Uterus (tissue), 4 donors: Measurements from ENCODE around the gene C19orf47. TPM values are rescaled to one million over a fixed set of nuclear protein-coding genes. Genes with fewer than 3 reads are reported as not detected.

Experiments
- DNase-seq, 2 donors: peaks; one replicate each; pipeline ENCODE4 v3.0.0-alpha.2; 2019 to 2020
- H3K27ac ChIP-seq, 2 donors: fragments of 200-600 bp; sonication (generic); 1 replicate in 1 of 2; 2 replicates in 1 of 2; pipeline ENCODE4 v1.5.1; 2016 to 2018
- H3K27me3 ChIP-seq, 2 donors: fragments of 200-600 bp; sonication (generic); one replicate each; pipeline ENCODE4 v1.5.1; 2018 to 2019; ENCODE audit warnings: control low read depth in 1 of 2
- H3K36me3 ChIP-seq, 2 donors: fragments of 200-600 bp; sonication (generic); one replicate each; pipeline ENCODE4 v1.5.1; 2019; ENCODE audit warnings: control low read depth in 1 of 2
- H3K4me1 ChIP-seq, 2 donors: fragments of 200-600 bp; sonication (generic); one replicate each; pipeline ENCODE4 v1.5.1; 2018 to 2019; ENCODE audit warnings: control low read depth in 1 of 2
- H3K4me3 ChIP-seq, 2 donors: fragments of 200-600 bp; sonication (generic); 1 replicate in 1 of 2; 2 replicates in 1 of 2; pipeline ENCODE4 v1.5.1; 2018 to 2019; ENCODE audit warnings: mild to moderate bottlenecking in 1 of 2
- H3K9me3 ChIP-seq, 2 donors: fragments of 200-600 bp; sonication (generic); one replicate each; pipeline ENCODE4 v1.5.1; 2019; ENCODE audit warnings: control low read depth in 1 of 2
- POLR2A ChIP-seq, 2 donors: fragments of 450-650 bp; IDR thresholded peaks; one replicate each; pipeline ENCODE4 v1.6.1; 2016; ENCODE audit warnings: antibody characterized with exemption in 2 of 2, mild to moderate bottlenecking in 1 of 2, moderate library complexity in 1 of 2
- intact Hi-C: fragments of 100-400 bp; cut with DNase I; formaldehyde crosslinking; loops from one replicate; pipeline ENCODE4 v1.15.1; 2023; ENCODE audit warnings: low total_unique reads
- total RNA-seq, 4 donors: library from RNA; depleted of rRNA in 3 of 4; stranded (reverse); fragments of >200 nt in 3 of 4; gene quantifications; one replicate each; pipeline versions ENCODE4 v1.1.0 to v1.2.4, GENCODE V29; 2014 to 2023
- TF ChIP-seq, protein P1 (sequence below), 4 experiments: fragments of 200-600 bp in 2 of 4; fragments of 450-650 bp in 2 of 4; sonication (generic) in 2 of 4; IDR thresholded peaks; one replicate each; pipeline ENCODE4 v1.5.1; 2016 to 2019; ENCODE audit warnings: antibody characterized with exemption in 4 of 4, mild to moderate bottlenecking in 2 of 4, moderate library complexity in 1 of 4
- donor health status: DM: yes; HTN: yes; CAD: no.

Gene C19orf47
- total RNA-seq, 4 donors from 2014 or later = 7.1 to 21.2 (median 13.3) TPM

DNA sequence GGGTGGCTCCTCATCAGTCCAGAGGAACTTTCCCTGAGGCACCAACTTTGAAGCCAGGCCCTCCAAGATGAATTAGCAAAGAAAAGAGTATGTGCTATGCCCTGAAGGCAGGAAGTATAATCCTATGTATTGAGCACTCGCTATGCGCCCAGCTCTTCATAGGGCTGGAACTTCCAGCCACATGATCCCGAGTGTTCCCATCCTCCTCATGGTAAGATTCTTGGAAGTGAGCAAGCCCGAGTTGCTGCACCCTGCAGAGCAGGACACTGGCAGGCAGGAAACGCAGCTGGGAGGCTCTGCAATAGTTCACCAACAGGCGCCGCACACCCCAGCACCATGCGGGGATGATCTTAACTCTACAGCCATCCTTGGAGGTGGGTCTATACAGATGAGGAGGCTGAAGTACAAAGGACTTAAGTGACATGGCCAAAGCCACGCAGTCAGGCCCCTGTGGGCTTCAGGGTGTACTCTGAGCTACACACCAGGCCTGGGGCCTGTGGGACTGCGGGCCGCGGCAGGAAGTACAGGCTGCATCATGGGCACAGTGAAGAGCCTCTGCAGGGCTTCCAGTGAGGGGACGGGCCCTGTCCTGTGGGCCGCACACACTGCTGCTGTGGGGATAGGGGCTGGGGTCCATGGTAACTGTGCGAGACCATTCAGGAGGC, 25.1 kb downstream of the C19orf47 start:
- H3K27ac ChIP-seq = no peak overlapping the region
- TF ChIP-seq, protein P1, sequence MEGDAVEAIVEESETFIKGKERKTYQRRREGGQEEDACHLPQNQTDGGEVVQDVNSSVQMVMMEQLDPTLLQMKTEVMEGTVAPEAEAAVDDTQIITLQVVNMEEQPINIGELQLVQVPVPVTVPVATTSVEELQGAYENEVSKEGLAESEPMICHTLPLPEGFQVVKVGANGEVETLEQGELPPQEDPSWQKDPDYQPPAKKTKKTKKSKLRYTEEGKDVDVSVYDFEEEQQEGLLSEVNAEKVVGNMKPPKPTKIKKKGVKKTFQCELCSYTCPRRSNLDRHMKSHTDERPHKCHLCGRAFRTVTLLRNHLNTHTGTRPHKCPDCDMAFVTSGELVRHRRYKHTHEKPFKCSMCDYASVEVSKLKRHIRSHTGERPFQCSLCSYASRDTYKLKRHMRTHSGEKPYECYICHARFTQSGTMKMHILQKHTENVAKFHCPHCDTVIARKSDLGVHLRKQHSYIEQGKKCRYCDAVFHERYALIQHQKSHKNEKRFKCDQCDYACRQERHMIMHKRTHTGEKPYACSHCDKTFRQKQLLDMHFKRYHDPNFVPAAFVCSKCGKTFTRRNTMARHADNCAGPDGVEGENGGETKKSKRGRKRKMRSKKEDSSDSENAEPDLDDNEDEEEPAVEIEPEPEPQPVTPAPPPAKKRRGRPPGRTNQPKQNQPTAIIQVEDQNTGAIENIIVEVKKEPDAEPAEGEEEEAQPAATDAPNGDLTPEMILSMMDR (IDR thresholded peaks at IDR 0.05) = no peak
- no peak for TF ChIP-seq POLR2A (IDR thresholded peaks at IDR 0.05)
- no peaks in the 10 kb centered on the region for H3K4me1 ChIP-seq
- no peaks in the 10 kb centered on the region for H3K36me3 ChIP-seq
- no peaks in the 10 kb centered on the region for H3K9me3 ChIP-seq
- H3K4me3 ChIP-seq = no peak overlapping the region
- DNase-seq = no peak
- intact Hi-C loops = no loop called here
- no peaks in the 10 kb centered on the region for H3K27me3 ChIP-seq

DNA sequence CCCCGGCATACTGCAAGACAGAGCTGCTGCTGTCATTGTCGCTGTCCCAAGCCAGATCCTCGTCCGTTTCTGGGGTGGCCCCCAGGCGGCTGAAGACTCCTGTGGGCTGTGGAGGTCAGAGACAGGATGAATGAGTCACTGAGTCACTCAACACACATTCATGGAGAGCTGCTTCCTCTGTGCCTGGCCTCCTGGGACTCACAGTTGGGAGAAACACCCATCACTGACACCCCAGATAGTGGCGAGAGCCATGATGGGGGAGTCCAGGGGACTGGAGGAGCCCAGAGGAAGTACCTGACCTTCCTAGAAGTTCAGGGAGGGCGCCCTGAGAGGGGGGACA, 26.0 kb downstream of the C19orf47 start:
- H3K36me3 ChIP-seq = no peaks in the 10 kb centered on the region
- no peak for DNase-seq
- no peak overlapping the region for H3K27ac ChIP-seq
- H3K4me1 ChIP-seq = no peaks in the 10 kb centered on the region
- TF ChIP-seq, protein P1 (IDR thresholded peaks at IDR 0.05) = no peak
- no peak for TF ChIP-seq POLR2A (IDR thresholded peaks at IDR 0.05)
- no peak overlapping the region for H3K4me3 ChIP-seq
- no peaks in the 10 kb centered on the region for H3K27me3 ChIP-seq
- intact Hi-C loops = no loop called here
- no peaks in the 10 kb centered on the region for H3K9me3 ChIP-seq

DNA sequence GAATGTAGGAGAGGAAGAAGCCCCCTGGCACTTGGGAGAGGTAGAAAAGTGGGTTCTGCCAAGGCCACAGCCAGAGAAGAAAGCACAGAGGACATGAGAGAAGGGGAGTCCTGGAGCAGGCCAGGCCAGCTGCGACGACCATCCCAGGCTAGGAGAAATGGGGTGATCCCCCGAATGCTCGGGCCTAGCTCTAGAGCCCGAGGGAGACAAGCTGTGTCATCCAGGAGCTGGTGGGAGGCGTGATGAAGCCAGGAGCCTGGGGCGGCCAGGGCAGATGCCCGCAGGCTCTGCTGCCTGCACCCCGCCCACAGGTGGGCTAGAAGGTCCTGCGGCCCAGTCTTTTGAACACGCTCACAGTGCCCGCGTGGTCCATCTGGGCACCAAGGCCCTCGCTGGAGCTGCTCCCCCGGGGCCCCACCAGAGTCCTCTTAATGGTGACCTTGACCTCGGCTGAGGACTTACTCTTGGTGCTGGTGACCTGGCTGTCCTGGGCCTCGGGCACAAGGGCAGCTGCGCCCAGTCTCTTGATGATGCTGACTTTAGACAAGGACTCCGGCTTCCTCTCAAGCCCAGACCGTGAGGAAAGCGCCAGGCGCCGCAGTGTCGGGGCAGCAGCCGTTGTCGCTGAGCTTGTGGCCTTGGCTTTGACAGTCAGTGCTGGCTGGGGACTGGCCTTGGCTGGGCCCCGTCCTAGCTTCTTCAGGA, 26.5 kb downstream of the C19orf47 start:
- Histone ChIP-seq H3K9me3 (no peaks in the 10 kb centered on the region), H3K4me1 (no peaks in the 10 kb centered on the region), H3K36me3 (no peaks in the 10 kb centered on the region), H3K27ac (no peak overlapping the region), H3K4me3 (no peak overlapping the region), H3K27me3 (no peaks in the 10 kb centered on the region)
- DNase-seq = no peak
- intact Hi-C loops = no loop called here
- no peak for TF ChIP-seq POLR2A (IDR thresholded peaks at IDR 0.05)
- TF ChIP-seq, protein P1 (IDR thresholded peaks at IDR 0.05) = no peak

DNA sequence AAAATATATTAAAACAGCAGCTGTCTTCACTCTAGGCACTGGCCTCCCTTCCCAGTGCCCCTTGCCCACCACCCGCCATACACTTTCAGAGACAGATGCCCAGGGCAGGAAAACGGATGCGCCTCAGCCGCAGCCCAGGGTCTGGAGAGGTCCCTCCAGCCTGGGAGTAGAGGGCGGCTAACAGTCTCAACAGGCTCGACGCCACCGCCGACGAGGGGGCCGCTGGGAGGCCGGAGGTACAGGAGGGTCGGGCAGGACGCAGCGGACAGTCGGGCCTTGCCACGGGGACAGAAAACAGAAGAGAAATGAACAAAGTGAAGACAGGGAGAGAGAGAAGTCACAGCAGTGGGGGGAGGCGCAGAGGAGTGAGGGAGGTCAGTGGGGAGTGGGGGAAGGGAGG, 27.1 kb downstream of the C19orf47 start:
- Histone ChIP-seq H3K36me3 (no peaks in the 10 kb centered on the region), H3K27ac (no peak overlapping the region), H3K4me3 (no peak overlapping the region), H3K9me3 (no peaks in the 10 kb centered on the region), H3K4me1 (no peaks in the 10 kb centered on the region), H3K27me3 (no peaks in the 10 kb centered on the region)
- no peak for DNase-seq
- TF ChIP-seq, protein P1 (IDR thresholded peaks at IDR 0.05) = no peak
- no peak for TF ChIP-seq POLR2A (IDR thresholded peaks at IDR 0.05)
- intact Hi-C loops = no loop called here

DNA sequence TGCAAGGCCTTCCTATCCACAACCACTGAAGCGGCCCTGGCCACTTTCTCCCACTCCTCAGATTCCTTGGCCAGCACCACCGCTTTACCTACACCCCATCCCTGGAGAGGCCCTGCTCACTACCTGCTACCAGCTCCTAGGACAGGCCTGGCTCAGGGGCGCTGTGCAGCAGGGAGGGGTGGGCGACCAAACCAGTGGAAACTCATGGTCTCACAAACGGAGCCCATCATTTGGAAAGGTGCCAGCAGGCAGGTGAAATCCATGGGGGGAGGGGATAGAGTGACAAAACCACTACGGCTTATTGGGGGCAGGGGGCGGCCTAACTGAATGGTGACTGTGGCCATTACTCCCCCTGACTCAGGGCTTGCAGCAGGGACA, 27.6 kb downstream of the C19orf47 start:
- Histone ChIP-seq H3K4me1 (no peaks in the 10 kb centered on the region), H3K9me3 (no peaks in the 10 kb centered on the region), H3K27me3 (no peaks in the 10 kb centered on the region), H3K4me3 (no peak overlapping the region), H3K27ac (no peak overlapping the region), H3K36me3 (no peaks in the 10 kb centered on the region)
- TF ChIP-seq, protein P1 (IDR thresholded peaks at IDR 0.05) = no peak
- TF ChIP-seq POLR2A (IDR thresholded peaks at IDR 0.05) = no peak
- intact Hi-C loops = no loop called here
- no peak for DNase-seq
